SK-N-SH treated with all-trans-retinoic acid at 6 μM for 48 hours (cell line): ENCODE results near the gene DENND1A.

Source experiments
- ARNTL ChIP-seq: fragments of 450-650 bp; formaldehyde crosslinking; IDR thresholded peaks from 2 replicates; pipeline ENCODE4 v1.5.0; 2020; ENCODE audit warnings: low read depth, mild to moderate bottlenecking, moderate library complexity, borderline replicate concordance
- BACH2 ChIP-seq: fragments of 250-450 bp; sonication (Bioruptor Pico); IDR thresholded peaks from 2 replicates; pipeline ENCODE4 v1.9.0; 2021; ENCODE audit warnings: mild to moderate bottlenecking, borderline replicate concordance
- PATZ1 ChIP-seq: fragments of 250-450 bp; sonication (Bioruptor Pico); IDR thresholded peaks from 2 replicates; pipeline ENCODE4 v1.8.0; 2020; ENCODE audit warnings: mild to moderate bottlenecking, moderate library complexity, borderline replicate concordance
- PPARA ChIP-seq: fragments of 250-450 bp; sonication (Bioruptor Pico); IDR thresholded peaks from 2 replicates; pipeline ENCODE4 v1.5.0; 2020; ENCODE audit warnings: mild to moderate bottlenecking, borderline replicate concordance
- RARB ChIP-seq: fragments of 250-450 bp; sonication (Bioruptor Pico); IDR thresholded peaks from 2 replicates; pipeline ENCODE4 v1.8.0; 2021; ENCODE audit warnings: mild to moderate bottlenecking, moderate library complexity
- SNAI2 ChIP-seq: fragments of 250-450 bp; sonication (Bioruptor Pico); IDR thresholded peaks from 2 replicates; pipeline ENCODE4 v1.5.0; 2020; ENCODE audit warnings: mild to moderate bottlenecking, moderate library complexity
- ZFP30 ChIP-seq: fragments of 450-650 bp; formaldehyde crosslinking; IDR thresholded peaks from 2 replicates; pipeline ENCODE4 v1.5.0; 2022; ENCODE audit warnings: mild to moderate bottlenecking, moderate library complexity
- ZNF565 ChIP-seq: fragments of 450-650 bp; formaldehyde crosslinking; conservative IDR thresholded peaks from 2 replicates; pipeline ENCODE4 v1.5.0; 2020; ENCODE audit warnings: low read depth, mild to moderate bottlenecking, moderate library complexity
- ZNF70 ChIP-seq: fragments of 450-650 bp; formaldehyde crosslinking; IDR thresholded peaks from 2 replicates; pipeline ENCODE4 v1.5.0; 2020; ENCODE audit warnings: mild to moderate bottlenecking, moderate library complexity

- no peak for TF ChIP-seq PATZ1
- TF ChIP-seq RARB (CRISPR knock-in tag) = no peak
- no peak for TF ChIP-seq ZFP30
- no peak for TF ChIP-seq PPARA (CRISPR knock-in tag)
- TF ChIP-seq ZNF70 (CRISPR knock-in tag) = no peak
- no peak for TF ChIP-seq ARNTL
- TF ChIP-seq ZNF565 = no peak
- no peak for TF ChIP-seq BACH2 (CRISPR knock-in tag)
- no peak for TF ChIP-seq SNAI2 (CRISPR knock-in tag)
Measured at GRCh38 chr9:123353041-123353440, 576.9 kb downstream of the DENND1A start.
